ENCODE data around the gene CACNA2D4.

GRCh38 chr12:1869145-1869544, 49.3 kb downstream of the CACNA2D4 start:
- no peak for TF ChIP-seq CTCF (IDR thresholded peaks at IDR 0.05)
- no peak for TF ChIP-seq POLR2AphosphoS5 (IDR thresholded peaks at IDR 0.05)
- no peak for TF ChIP-seq POLR2A (IDR thresholded peaks at IDR 0.05; ENCODE audit: low read depth)

Measured in esophagus muscularis mucosa (tissue), 3 donors.